ENCODE results near the gene CDK6.

DNA sequence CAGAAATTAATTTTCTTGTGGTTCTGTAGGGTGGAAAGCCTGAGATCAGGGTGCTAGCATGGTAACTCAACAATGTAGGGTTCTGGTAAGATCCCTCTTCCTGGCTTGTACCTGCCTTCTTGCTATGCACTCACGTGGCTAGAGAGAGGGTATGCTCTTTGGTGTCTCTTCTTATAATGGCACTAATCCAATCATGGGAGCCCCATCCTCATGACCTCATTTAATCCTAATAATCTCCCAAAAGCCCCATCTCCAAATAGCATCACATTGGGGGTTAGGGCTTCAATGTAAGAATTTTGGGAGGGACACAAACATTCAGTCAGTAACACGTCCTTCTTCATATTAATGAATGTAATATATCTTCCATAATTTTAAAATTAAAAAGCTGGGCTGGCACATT lies 206.6 kb downstream of the CDK6 start:
- TF ChIP-seq POLR2A (conservative IDR thresholded peaks at IDR 0.05) (no peak), SMAD3 (CRISPR knock-in tag; conservative IDR thresholded peaks at IDR 0.05) (no peak), RAD21 (CRISPR knock-in tag; conservative IDR thresholded peaks at IDR 0.05 in 1 of 2, IDR thresholded peaks at IDR 0.05 in 1 of 2) (no peak), TCFL5 (CRISPR knock-in tag; conservative IDR thresholded peaks at IDR 0.05) (no peak), REST (IDR thresholded peaks at IDR 0.05; ENCODE audit: borderline replicate concordance) (no peak), REST (CRISPR knock-in tag; IDR thresholded peaks at IDR 0.05; ENCODE audit: low read depth) (no peak), ZKSCAN1 (IDR thresholded peaks at IDR 0.05; ENCODE audit: low read depth, low read length) (no peak), SMAD2 (IDR thresholded peaks at IDR 0.05; ENCODE audit: low read depth, low read length) (no peak), POLR2AphosphoS5 (IDR thresholded peaks at IDR 0.05; ENCODE audit: control insufficient read depth, insufficient read depth, low read depth, low read length) (no peak), RHOXF2B (CRISPR knock-in tag; conservative IDR thresholded peaks at IDR 0.05) (no peak), GTF2F1 (IDR thresholded peaks at IDR 0.05; ENCODE audit: low read depth, low read length) (no peak), ZNF639 (CRISPR knock-in tag; conservative IDR thresholded peaks at IDR 0.05 in 1 of 2, IDR thresholded peaks at IDR 0.05 in 1 of 2) (no peak), ZNF274 (IDR thresholded peaks at IDR 0.05; ENCODE audit: borderline replicate concordance, low read depth, low read length) (no peak)
- TF ChIP-seq, protein P1, sequence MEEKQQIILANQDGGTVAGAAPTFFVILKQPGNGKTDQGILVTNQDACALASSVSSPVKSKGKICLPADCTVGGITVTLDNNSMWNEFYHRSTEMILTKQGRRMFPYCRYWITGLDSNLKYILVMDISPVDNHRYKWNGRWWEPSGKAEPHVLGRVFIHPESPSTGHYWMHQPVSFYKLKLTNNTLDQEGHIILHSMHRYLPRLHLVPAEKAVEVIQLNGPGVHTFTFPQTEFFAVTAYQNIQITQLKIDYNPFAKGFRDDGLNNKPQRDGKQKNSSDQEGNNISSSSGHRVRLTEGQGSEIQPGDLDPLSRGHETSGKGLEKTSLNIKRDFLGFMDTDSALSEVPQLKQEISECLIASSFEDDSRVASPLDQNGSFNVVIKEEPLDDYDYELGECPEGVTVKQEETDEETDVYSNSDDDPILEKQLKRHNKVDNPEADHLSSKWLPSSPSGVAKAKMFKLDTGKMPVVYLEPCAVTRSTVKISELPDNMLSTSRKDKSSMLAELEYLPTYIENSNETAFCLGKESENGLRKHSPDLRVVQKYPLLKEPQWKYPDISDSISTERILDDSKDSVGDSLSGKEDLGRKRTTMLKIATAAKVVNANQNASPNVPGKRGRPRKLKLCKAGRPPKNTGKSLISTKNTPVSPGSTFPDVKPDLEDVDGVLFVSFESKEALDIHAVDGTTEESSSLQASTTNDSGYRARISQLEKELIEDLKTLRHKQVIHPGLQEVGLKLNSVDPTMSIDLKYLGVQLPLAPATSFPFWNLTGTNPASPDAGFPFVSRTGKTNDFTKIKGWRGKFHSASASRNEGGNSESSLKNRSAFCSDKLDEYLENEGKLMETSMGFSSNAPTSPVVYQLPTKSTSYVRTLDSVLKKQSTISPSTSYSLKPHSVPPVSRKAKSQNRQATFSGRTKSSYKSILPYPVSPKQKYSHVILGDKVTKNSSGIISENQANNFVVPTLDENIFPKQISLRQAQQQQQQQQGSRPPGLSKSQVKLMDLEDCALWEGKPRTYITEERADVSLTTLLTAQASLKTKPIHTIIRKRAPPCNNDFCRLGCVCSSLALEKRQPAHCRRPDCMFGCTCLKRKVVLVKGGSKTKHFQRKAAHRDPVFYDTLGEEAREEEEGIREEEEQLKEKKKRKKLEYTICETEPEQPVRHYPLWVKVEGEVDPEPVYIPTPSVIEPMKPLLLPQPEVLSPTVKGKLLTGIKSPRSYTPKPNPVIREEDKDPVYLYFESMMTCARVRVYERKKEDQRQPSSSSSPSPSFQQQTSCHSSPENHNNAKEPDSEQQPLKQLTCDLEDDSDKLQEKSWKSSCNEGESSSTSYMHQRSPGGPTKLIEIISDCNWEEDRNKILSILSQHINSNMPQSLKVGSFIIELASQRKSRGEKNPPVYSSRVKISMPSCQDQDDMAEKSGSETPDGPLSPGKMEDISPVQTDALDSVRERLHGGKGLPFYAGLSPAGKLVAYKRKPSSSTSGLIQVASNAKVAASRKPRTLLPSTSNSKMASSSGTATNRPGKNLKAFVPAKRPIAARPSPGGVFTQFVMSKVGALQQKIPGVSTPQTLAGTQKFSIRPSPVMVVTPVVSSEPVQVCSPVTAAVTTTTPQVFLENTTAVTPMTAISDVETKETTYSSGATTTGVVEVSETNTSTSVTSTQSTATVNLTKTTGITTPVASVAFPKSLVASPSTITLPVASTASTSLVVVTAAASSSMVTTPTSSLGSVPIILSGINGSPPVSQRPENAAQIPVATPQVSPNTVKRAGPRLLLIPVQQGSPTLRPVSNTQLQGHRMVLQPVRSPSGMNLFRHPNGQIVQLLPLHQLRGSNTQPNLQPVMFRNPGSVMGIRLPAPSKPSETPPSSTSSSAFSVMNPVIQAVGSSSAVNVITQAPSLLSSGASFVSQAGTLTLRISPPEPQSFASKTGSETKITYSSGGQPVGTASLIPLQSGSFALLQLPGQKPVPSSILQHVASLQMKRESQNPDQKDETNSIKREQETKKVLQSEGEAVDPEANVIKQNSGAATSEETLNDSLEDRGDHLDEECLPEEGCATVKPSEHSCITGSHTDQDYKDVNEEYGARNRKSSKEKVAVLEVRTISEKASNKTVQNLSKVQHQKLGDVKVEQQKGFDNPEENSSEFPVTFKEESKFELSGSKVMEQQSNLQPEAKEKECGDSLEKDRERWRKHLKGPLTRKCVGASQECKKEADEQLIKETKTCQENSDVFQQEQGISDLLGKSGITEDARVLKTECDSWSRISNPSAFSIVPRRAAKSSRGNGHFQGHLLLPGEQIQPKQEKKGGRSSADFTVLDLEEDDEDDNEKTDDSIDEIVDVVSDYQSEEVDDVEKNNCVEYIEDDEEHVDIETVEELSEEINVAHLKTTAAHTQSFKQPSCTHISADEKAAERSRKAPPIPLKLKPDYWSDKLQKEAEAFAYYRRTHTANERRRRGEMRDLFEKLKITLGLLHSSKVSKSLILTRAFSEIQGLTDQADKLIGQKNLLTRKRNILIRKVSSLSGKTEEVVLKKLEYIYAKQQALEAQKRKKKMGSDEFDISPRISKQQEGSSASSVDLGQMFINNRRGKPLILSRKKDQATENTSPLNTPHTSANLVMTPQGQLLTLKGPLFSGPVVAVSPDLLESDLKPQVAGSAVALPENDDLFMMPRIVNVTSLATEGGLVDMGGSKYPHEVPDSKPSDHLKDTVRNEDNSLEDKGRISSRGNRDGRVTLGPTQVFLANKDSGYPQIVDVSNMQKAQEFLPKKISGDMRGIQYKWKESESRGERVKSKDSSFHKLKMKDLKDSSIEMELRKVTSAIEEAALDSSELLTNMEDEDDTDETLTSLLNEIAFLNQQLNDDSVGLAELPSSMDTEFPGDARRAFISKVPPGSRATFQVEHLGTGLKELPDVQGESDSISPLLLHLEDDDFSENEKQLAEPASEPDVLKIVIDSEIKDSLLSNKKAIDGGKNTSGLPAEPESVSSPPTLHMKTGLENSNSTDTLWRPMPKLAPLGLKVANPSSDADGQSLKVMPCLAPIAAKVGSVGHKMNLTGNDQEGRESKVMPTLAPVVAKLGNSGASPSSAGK (IDR thresholded peaks at IDR 0.05) = no peak

Measured in K562 (cell line).